Stomach (tissue), 4 donors: Measurements from ENCODE around the gene TBCK.

ENCODE experiments used
- POLR2A ChIP-seq, 4 donors: fragments of 450-650 bp; IDR thresholded peaks; one replicate each; pipeline ENCODE4 v1.6.1; 2016; ENCODE audit warnings: antibody characterized with exemption in 4 of 4, control low read depth in 2 of 4, mild to moderate bottlenecking in 1 of 4, moderate library complexity in 1 of 4
- POLR2AphosphoS5 ChIP-seq, 3 donors: sonication (generic); formaldehyde crosslinking; IDR thresholded peaks; one replicate each; pipeline ENCODE4 v1.6.1; 2016; ENCODE audit warnings: antibody characterized with exemption in 3 of 3
- TF ChIP-seq, protein P1 (sequence below), 7 experiments: fragments of 450-650 bp in 4 of 7; fragments of 200-600 bp in 3 of 7; sonication (generic) in 3 of 7; IDR thresholded peaks; one replicate each; pipeline ENCODE4 v1.5.1; 2016 to 2019; ENCODE audit warnings: antibody characterized with exemption in 7 of 7, control low read depth in 2 of 7, mild to moderate bottlenecking in 1 of 7

DNA sequence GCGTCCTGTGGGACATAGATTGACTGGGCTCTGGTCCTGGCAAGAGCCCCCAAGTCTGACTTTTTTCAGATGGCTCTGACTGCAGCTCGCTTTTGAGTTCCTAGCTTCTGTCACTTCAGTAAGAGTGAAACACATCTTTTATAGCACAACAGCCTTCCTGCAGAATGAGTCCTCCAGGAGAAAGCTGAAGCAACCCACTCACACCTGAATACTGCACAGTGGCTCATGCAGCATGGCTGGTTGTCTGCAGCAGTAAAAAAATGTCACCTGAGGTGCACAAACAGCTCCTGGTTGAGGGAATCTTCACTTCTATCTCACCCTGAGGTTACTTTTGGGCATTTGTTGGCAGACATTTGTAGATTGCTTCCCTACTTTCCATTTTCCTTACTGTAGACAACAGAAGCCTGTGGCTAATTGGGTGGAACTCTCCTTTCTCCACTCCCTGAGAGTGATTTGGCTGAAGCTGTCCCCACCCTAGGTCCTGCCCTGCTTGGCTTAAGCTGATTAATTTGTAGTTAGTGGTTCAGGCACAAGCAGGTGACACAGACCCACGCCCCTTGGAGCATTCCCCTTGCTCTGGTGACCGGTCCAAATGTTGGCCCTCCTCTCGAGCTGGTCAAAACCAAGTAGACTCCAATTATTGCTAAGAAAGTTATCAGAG lies 321.0 kb downstream of the TBCK start:
- TF ChIP-seq, protein P1, sequence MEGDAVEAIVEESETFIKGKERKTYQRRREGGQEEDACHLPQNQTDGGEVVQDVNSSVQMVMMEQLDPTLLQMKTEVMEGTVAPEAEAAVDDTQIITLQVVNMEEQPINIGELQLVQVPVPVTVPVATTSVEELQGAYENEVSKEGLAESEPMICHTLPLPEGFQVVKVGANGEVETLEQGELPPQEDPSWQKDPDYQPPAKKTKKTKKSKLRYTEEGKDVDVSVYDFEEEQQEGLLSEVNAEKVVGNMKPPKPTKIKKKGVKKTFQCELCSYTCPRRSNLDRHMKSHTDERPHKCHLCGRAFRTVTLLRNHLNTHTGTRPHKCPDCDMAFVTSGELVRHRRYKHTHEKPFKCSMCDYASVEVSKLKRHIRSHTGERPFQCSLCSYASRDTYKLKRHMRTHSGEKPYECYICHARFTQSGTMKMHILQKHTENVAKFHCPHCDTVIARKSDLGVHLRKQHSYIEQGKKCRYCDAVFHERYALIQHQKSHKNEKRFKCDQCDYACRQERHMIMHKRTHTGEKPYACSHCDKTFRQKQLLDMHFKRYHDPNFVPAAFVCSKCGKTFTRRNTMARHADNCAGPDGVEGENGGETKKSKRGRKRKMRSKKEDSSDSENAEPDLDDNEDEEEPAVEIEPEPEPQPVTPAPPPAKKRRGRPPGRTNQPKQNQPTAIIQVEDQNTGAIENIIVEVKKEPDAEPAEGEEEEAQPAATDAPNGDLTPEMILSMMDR (IDR thresholded peaks at IDR 0.05), result no peak
- TF ChIP-seq POLR2A (IDR thresholded peaks at IDR 0.05) (no peak), POLR2AphosphoS5 (IDR thresholded peaks at IDR 0.05) (no peak)
